GM19035 (cell line): ENCODE data around the gene AUTS2.

Source experiments
- ATAC-seq: cut with Tn5 transposase; IDR thresholded peaks from one replicate; pipeline ENCODE4 v1.9.1; 2021; ENCODE audit not compliant: unreplicated experiment

Gene AUTS2

GRCh38 chr7:70212281-70212680 lies 614.0 kb downstream of the AUTS2 start:
- no peak for ATAC-seq

DNA sequence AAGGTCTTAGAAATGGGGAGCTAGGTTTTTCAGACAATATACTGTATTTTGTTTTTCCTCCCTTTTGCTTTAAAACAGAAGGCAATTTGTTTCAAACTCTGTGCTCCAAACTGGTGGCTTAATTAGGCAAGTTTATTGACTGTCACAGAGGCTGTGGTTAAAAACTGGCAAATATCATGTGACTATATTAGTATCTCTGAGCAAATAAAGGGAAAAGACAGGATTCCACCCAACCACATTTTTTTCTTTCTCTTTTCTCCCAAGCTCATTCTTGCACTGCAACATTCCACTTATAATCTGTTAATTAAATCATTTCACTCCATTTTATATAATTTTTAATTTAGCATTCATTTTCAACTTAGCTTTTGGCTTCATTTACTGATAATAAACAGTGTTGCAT lies 615.8 kb downstream of the AUTS2 start:
- no peak for ATAC-seq

DNA sequence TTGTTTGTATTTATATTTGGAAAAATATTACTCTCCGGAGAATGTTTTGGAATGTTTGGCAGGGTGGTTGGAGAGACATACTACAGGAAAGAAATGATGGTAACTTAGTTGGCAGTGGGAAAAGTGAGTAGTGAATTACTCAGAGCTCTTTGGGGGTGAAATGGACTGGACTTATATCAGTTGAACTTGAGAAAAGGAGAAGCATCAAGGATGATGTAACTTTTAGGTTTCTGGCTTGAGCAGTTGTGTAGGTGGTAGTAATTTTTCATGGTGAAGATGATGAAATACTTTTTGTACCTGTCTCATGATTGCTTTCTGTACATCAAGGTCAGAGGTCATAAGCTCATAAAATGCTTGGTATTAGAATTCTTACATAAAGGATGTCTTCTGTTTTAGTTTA lies 617.2 kb downstream of the AUTS2 start:
- no peak for ATAC-seq

DNA sequence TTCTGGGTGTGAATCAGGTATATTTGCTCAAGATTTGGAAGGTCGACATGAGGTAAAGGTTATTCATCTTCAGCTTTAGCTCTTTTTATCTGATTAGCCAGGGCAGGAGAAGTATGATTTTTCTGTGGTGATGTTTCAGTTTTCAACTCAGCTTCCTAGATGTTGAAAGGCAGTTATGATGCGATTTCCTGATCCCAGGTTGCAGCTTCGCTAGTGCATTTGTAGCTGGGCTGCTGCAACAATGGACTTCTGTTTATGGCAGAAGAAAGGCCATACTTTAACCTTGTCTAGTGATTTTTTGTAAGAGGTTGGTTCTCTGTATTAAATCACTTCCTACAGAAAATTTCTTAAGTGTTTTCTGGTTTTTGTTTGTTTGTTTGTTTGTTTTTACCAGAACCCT lies 619.3 kb downstream of the AUTS2 start:
- ATAC-seq = no peak

DNA sequence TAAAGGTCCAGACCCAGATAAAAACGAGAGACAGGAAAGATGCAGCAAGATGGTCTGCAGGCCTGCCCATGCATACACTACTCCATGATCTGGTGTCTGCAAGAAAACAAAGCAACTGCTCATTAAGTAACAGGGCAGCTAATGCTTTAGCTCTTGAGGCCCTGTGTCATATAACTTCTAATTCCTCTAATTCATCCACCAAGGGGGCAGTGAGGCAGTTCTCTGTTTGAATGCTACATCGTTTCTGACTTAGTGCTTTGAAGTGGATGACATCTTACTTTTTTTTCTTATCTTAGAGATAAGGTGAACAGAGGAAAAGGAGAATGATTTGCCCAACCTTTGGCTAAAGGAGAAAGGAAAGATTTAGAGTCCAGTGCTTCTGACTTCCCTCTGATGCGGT lies 619.7 kb downstream of the AUTS2 start:
- no peak for ATAC-seq

- no peak for ATAC-seq
These were observed 620.8 kb downstream of the AUTS2 start for GRCh38 chr7:70219061-70219460.

DNA sequence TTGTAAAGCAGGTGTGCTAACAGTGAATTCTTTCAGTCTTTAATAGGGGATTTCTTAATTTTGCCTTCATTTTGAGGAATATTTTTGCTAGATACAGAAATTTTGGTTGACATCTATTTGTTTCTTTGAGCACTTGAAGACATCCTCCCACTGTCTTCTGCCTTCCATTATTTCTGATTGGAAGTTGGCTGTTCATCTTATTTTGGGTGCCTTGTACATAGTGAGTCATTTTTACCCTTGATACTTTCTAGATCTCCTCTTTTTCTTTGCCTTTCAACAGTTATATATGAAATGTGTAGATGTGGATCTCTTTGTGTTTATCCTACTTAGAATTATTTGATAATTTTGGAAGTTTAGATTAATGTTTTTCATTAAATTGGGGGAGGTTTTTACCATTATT lies 631.0 kb downstream of the AUTS2 start:
- ATAC-seq = no peak

DNA sequence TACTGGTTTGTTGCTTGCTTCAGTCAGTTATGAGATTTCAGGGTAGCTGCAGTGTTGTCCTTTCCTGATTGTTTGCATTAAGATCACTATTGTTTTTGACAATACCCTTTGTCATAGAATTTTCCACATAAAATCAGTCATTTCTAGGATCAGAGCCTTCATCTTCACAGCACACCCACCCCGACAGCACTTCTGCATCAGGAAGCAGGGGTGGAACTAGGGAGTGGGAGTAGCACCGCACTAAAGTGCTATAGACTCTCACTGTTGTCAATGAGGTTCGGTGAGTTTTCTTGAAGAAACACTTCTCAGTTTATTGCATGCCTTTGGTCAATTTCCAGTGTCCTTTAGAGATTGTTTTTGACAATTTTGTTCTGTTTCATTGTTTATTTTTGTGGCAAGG lies 632.5 kb downstream of the AUTS2 start:
- no peak for ATAC-seq

GRCh38 chr7:70233776-70234175 lies 635.5 kb downstream of the AUTS2 start:
- ATAC-seq = no peak

- ATAC-seq = no peak
These were observed 639.0 kb downstream of the AUTS2 start for GRCh38 chr7:70237256-70237655.

- peak; percentile 100 for ATAC-seq
These were observed 639.7 kb downstream of the AUTS2 start for GRCh38 chr7:70237831-70238575.

DNA sequence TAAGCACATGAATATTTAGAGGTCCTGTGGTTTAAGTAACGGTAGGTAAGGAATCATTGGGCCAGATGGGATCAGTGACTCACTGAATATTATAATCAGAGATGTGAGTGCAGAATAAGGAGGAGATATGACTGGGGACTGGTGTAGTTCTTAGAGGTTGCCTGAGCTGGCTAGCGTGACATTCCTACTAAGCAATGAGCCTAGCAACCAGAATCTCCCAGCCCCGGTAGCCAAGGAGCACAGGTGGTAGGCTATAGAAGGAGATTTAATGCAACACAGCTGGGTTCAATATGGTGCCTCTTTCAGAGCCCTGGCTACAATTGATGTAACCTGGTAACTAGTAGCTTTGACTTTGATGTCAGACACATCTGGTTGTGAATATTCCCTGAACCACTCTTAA lies 641.6 kb downstream of the AUTS2 start:
- no peak for ATAC-seq

DNA sequence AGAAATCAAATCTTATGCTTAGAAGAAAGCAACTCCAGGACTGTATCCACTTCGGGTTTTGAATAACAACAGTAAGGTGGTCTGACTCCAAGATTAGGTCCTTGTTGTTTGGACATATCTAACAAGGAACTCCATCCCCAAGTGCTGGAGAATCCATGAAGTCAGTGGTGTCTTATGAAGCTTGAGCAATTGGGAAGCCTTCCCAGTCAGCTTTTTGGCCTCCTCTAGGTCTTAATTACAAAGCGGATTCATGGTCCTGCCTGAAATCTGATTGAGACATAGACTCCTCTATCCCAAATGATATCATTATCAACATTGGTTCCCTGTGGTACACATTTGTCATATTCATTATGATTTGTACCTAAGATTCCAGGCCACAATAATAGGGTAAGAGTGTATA lies 642.6 kb downstream of the AUTS2 start:
- ATAC-seq = no peak

DNA sequence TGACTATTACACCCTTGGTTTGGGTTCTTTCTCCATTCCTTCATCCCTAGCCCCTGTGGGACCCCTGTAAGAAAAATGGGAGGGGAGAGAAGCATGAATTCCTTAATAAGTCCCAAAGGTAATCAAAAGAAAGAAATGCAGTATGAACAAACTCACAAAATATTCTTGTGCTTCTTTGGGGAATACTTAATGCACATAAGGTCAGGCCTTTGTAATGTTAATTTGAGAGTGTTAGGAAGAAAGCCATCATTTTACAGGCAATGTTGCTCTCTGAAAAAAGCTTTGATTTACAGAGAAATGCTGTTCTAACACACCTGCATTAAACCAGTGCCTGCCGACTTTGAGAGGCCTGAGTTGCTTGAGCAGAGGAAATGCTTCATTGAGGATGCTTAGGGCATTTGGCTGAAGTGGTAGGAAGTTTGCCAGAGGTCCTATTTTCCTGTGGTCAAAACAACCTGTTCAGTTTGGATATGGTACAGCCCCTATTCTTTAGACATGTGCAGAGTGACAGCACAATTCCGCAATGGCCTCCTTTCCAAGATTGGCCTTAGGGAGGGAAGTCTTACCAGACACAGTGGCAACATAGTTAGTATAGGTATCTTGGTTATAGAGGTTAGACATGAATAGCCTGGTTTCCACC lies 643.4 kb downstream of the AUTS2 start:
- no peak for ATAC-seq

DNA sequence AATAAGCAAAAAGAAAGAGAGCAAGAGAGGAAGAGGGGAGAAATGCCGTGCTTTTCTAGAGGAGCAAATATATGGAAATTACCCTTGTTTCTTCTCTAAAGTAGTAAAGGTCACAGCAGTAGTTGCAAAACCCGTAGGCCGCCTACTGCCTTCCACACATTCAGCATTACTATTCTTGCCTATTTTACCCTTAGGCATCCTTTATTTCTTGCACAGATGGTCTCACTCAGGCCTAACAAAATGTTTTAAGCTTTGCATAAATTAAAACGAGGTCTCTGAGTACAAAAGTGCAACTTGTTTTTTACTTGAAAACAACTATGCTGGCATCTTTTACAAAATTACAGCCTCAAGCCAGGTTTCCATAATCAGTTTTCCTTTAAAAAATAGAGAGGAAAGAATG lies 644.6 kb downstream of the AUTS2 start:
- ATAC-seq = no peak

DNA sequence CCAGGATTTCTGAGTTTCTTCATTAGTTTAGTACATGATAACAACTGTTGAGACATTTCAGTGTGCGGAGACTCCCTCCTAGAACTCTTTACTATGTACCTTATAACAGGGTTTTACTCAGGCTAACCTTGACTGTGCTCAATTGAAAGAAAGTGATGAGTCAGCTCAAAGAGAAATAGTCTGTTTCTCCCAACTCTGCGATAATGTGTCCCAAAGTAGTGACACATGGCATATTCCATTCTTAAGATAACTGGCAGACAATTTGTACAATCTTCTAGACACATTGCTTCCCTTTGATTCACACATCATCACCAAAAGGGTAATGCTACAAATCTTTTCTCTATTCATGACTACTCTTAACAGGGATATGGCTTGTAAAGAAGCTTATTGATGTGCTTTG lies 645.2 kb downstream of the AUTS2 start:
- no peak for ATAC-seq

GRCh38 chr7:70257921-70258320 lies 659.6 kb downstream of the AUTS2 start:
- no peak for ATAC-seq

DNA sequence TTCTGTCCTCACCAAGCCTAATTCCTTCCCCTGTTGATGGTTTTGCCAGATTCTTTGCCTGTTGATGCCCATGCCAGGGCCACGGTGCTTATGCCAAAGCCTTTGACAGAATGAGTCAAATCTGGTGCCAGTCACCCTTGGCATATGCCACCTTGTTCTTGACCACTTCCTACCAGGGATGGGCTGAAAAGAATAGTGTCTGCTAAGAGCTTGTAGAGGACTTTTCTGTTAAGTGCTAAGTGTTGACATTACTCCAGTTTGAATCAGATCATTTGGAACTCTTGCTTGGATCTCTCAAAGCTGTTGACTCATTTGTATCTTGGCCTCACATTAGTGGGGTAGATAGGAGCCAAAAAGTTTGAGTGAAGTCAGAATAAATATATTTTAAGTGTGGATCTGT lies 661.2 kb downstream of the AUTS2 start:
- no peak for ATAC-seq

GRCh38 chr7:70263471-70264255 lies 665.4 kb downstream of the AUTS2 start:
- ATAC-seq = no peak

GRCh38 chr7:70266186-70266585 lies 667.9 kb downstream of the AUTS2 start:
- ATAC-seq = no peak

GRCh38 chr7:70267381-70268120 lies 669.3 kb downstream of the AUTS2 start:
- no peak for ATAC-seq
